ELF-1 (cell line): ENCODE results near the gene PRPF18.

ENCODE experiments used
- DNase-seq: peaks from one replicate; pipeline ENCODE4 v3.0.0-alpha.2; 2016; ENCODE audit warnings: low read depth, low spot score

Gene PRPF18

DNA sequence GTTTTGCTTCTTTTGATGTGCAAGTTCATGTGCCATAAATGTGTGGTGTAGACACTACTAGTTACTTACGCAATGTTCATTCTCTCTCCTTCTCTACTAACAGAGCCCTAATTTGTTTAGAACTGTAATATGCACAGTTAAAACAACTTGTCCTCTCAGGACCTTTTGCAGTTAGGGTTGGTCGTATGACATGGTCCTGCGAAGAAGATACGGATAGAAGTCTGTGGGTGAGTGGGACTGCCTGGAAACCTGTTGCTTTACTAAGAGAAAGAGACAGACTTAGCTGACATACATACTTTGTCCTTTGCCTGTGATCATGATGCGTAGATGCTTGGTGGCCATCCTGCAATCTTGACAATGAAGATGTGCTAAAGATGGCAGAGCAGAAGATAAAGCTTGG, 51.1 kb downstream of the PRPF18 start:
- DNase-seq, result no peak

DNA sequence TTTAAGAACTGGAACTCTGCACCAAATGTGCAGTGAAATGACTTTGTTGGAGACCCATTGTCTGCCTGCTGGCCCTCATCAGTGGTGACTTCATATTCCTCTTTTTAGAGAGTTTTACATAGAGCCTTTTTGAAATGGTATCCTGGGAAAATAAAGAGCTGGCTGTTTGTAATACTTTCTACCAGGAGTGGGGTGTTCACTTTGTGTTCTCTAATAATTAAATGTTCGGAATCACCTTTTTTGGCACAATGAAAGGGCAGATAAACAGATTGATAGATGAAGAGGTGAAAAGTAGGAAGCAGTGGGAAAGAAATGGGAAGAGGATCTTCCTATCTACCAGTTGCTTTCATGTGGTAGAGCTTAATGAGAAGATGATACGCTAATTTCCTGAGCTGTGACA, 55.5 kb downstream of the PRPF18 start:
- no peak for DNase-seq

DNA sequence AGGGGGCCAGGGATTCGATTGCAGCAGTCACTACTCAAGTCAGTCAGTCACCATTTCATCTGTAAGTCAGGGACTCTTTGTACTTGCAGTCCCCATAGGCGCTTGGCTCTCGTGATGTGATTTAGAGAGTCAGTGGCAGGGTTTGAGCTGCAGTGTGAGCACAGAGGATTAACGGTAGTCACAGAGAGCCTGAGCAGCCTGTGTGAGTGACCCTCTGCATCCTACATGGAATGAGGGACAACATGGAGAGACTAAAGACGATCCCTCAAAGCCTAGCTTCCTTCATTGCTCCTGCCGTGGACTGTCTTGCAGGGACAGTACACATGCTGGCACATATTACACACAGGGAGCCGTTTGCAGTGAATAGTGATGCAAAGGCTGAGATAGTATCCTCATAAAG, 56.3 kb downstream of the PRPF18 start:
- DNase-seq, result no peak

DNA sequence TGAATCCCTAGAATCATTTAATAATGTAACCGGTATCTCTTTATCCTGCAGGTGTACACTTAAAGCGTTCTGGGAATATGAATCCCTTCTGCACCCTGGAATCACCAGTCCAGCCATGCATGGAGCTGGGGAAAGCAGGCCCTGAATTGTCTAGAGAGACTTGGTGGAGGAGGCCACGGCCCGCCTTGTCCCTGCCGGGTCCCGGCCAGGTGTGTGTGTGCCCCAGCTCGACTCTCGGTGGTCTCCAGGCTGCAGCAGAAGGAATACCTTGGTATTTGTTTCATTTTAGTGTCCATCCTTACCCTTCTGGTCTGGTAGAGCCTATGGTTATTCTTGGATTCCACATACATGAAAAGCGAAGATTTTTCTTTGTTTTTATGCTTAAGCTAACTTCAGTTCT, 58.1 kb downstream of the PRPF18 start:
- DNase-seq, result no peak

DNA sequence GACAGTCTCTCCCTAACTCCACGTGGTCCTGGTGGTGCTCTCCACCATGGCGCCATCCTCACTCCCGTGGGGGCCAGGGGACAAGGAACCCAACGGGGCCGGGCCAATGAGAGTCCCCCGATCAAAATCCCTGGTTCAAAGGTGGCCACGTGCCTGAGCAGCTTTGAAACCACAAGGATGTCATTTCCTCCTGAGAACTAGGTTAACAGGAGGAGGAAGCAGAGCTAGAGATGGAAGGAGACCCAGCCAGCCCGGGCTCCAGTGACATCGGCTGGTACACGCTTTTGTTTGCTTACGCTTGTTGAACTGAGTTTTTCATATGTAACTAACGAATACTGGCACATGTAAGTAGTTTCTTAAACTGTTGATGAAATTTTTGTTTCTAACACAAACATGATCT, 61.7 kb downstream of the PRPF18 start:
- no peak for DNase-seq

DNA sequence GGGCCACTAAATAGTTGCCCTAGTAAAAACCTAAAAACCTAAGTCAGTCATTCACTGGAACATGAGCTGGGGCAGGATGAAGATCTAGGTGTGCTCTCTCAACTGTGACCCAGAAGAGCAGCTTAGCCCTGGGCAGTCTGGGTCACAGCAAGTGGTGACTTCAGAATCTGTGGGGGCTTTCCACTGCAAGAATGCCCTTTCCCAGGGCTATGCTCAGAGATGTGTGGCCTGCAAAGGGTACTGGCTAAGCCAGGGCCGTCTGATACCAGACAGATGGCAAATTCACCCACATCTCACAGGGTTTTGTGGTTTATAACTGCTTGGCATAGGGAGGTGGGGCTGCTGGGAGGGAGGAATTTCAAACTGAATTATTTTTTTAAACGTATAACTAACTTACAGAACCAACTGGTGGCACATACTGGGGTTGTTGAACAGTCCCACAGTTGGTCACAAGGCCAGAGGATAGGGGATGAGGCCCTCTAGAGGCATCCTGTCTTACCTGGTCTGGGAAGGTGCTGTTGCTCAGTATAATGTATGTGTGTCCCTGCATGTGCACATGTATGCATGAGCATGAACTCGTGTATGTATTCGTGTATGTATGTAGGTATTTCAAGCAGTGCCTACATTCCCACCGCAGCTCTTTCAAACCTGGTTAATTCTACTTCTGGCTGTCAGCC, 63.2 kb downstream of the PRPF18 start:
- no peak for DNase-seq

DNA sequence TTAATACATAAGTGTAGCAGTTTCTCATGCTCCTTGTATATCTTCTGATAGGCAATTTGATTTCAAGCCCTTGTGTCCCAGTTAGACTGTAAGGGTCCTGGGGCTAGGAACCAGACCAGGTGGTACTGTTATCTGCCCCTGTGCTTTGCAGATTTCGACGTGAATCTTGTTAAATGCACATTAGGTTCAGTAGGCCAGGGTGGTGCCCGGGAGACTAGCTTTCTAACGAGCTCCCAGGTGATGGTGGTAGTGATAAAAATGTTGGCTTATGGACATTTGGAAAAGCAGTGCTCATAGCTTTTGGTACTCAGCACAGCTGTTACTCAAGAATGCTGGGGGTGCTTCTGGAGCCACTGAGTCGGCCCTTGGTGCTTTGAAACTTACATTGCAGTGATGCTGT, 64.2 kb downstream of the PRPF18 start:
- no peak for DNase-seq

DNA sequence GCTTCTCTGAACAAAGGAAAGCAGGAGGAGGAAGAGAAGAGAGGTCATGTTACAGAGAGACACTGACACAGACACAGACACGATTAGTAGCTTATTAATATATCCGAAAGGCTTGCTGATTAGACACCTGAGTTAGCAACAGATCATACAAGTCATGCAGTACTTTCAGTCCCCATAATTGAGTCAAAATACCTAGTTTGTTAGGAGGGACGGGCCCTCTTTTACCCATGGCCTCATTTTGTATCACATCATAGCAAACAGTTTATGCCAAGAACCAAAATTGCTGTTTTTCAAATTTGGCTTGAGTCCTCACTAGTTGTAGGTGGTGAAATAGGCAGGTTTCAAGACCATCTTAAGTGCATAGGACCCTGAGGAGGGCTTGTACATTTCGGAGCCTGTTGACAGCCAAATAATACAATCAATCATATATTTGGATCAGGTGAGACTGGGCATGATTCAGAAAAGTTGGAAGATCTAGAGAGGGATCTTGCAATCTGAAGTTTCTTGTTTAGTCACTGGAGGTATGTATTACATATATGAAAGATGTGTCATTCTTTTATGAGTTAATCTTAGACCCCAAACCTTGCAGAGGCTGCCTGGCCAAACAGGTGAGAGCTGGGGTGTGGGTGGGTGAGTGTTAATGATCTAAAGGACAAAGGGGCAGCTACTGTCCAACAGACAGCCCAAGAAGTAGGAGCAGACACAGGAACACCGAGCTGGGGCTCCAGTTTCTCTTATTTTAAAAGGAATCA, 65.4 kb downstream of the PRPF18 start:
- no peak for DNase-seq

DNA sequence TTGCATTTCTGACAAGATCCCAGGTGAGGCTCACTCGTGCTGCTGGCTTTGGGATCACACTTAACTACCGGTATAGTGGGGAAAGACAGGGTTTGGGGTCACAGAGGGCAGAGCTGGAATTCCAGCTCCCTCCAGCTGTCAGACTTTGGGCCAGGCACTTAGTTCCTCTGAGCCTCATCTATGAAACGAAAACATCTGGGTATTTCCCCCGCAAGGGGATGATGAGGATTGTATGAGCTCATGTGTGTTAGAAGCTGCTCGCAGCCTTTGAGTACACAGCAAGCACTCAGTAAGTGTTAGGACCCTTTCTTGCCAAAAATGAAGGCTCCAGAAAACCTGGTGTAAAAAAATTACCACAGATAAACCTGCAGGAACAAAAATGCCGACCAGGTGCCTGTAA, 66.1 kb downstream of the PRPF18 start:
- no peak for DNase-seq

DNA sequence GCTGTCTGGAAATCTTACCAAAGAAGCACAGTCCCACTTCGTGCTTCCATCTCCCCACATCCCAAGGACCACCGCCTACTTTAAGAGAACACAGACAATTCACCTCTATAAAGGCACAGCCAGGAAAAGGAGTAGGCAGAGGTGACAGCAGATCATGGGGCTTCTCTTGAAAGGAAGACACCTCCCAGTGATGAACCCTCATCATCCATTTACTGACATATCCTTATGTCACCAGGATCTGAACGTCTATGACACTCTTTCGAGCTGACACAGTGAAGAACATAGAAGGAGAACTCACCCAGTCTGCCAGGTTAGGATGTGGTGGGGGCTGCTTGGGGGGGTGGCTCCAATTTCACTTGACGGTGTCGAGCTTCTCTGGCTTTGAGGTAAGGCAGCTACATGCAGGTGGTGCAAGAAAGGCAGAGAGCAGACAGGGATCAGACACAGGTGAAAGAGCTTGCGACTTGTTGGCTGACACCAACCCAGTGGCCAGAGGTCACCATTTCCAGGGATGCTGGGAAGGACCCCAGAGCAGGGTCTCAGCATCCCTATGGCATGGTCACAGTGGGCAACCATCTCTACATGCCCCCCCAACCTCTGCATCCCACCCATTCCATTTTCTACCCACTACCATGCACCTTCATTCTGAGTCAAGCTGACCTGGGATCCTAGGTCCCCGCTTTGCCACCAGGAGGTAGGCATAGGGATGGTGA, 67.5 kb downstream of the PRPF18 start:
- no peak for DNase-seq

DNA sequence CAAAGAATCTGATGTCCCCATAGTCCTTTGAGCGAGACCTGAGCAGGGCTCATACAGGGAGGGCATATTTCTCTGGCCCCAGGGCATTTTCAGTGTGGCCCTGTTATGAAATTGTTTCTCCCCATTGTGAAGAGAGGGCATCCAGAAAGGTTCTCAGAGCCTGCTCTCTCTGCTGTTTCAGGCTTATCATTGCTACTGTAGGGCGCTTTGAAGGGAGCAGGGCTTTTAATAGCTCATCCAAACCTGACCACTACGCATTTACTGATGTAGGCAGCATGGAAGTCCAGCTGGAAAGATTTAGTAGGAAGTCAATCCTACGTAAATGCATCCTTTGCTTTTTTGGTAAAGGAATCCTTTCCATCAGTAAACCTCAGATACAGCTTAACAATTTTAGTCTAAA, 68.1 kb downstream of the PRPF18 start:
- DNase-seq, result no peak

DNA sequence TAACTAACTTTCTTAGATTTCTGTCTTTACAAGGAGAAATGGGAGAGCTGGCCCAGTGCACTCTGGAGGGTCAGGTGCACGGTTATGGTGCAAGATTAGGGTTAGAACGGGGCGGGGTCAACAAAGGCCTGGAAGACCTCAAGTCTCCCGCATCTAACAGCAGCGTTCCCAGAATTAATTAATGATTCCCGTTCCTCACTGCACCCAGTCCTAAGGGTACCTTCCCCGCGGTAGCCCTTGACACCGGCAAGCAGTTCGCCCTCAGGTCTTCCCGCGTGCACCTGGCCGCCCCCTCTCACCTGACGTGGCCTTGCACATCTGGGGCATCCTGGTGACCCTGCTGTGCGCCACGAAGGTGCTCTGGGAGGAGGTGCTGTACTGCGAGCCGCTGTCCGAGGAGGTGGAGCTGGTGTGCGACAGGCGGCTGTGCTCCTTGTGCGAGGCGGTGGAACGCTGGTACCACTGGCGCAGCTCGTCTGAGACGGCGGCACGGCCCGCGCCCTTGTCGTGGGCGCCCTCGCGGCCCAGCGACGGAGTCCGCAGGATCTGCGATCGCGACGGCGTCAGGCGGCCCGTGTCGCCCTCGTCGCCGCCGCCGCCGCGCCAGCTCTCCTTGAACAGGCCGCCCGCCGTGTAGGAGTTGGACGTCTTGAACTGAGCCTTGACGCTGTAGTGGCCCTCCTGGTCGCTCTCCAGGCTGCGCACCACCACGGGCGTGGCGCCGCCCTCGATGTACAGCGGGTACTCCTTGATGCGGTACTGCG, 69.8 kb downstream of the PRPF18 start:
- DNase-seq, result no peak

DNA sequence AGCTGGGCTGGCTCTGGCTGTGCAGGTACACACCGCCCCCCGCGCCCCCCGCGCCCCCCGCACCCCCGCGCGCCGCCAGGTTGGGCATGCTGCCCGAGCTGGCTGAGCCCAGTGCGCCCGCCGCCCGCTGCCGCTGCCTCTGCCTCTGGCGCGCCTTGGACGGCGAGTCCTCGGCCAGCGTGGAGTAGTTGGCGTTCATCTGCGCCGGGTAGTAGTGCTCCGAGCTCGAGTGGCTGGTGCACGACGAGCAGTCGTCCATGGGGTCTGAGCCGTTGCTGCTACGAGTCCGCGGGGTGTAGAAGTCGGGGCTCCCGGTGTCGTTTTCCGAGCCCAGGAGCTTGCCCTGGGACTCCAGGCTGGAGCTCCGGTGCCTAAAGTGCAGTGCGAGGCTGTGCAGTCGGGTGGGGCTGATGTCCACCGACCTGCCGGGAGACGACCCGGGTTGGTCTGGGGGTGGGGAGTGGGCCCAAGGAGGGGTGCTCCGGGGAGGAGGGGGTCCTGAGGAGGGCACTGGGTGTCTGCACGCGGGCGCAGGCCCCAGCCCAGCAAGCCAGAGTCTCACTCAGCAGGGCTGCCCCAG, 70.4 kb downstream of the PRPF18 start:
- DNase-seq, result no peak

DNA sequence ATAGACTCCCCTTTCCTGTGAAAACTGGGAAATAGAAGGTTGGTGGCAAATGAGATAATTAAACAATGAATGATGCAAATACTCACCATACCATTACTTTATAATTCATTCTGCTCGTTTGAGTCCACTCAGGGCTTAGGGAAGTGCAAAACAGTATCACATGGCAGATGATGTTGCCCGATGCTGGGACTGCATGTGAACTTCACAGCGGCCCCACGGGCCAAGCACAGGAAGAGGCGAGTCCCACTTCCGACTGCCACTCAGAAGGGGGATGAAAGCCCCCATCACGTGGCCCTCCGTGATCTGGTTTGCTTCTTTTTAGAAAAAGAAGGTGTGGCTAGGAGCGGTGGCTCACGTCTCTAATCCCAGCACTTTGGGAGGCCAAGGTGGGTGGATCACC, 71.5 kb downstream of the PRPF18 start:
- DNase-seq, result no peak

DNA sequence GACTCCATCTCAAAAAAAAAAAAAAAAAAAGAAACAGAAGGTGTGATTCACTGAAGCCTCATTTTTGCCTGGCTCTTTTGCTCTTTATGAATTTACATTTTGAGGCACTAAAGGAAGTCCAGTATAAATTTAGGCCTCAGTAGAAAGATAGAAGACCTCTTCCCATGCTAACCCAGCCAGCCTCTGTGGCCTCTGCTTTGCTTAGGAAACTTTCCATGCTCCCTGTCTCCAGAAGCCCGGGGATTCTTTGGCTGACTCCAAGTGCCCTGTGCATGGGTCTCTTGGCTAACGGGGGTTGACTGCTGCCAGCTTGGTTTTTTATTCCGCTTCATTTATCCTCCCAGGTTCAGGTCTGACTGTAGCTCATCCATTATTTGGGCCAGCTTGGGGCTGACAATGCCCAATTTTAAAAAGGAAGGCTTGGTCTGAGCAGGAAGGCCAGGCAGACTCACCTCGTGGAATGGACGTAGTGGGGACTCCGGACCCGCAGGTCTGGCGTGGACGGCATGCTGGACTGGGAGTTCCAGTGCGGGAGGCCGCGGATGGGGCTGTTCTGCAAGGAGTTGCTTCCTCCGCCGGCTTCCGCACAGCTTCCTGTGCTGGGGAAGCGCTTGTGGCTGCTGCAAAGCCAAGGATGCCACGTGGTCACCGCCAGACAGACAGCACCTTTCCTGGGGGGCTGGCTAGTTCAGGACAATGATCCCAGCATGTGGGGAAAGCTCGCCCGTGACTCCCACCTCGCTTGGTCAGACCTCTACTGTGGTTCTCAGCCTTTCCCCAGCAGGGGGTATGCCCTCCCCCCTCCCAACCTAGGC, 72.3 kb downstream of the PRPF18 start:
- peak; percentile 39 for DNase-seq

DNA sequence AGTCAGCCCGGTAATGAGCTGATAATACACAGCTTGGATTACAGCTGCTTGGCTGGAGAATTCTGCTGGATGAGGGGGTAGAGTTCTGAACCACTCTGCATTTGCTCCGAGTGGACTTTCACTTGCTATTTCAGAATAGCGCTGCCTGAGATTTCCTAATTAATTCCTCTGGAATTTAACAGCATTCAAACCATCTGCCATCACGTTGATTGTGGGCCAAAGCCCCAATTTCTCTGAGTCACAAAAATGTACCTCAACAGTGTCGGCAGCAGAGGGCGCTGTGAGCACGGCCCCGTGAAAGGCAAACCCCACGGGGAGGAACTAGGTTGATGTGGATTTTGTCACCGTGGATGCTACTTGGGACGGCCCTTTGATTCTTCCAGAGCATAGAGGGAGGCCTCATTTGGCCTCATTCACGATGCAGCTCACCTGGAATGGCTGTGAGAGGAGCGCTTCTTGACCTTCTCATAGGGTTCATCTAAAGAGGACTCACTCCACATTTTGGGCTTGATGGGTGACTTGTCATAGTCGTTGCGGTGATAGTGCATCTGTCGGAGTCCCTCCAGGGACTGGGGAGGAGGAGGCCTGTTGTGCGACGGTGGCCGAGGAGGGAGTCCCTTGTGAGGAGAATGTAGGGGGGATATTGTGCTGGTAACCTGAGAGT, 73.3 kb downstream of the PRPF18 start:
- DNase-seq, result peak; percentile 64

DNA sequence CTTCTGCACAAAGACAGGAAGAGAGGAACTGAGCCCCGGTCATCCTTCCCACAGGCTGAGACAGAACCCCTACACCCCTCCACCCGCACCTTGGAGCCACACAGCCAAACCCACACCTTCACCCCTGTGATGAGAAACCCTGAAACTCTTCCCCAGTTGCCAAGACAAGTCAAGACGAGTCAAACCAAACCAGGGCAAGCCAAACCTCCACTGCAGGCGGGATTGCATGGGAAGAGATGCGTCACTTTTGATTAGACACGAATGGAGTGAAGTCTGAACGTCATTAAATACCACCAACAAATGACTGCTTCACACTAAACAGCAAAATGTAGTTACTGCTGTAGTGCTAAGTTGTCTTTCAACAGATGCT, 73.8 kb downstream of the PRPF18 start:
- no peak for DNase-seq

DNA sequence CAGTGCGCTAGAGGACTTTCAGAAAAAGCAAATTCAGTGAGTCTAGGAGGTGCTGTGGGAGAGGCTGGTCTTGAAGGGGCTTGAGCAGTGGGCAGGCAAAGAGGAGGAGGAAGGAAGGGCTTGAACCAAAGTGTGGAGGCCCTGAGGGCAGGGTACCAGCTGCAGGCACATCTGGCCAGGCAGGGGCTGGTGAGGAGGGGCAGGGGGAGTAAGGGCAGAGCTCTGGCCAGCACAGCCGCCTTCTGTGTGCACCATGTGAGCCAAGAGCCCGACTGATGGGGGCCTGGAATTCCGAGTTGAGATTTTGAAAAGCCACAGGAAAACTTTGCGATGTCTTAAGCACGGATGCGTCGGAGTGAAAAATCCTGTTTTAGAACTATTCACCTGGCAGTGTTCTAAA, 74.5 kb downstream of the PRPF18 start:
- no peak for DNase-seq

DNA sequence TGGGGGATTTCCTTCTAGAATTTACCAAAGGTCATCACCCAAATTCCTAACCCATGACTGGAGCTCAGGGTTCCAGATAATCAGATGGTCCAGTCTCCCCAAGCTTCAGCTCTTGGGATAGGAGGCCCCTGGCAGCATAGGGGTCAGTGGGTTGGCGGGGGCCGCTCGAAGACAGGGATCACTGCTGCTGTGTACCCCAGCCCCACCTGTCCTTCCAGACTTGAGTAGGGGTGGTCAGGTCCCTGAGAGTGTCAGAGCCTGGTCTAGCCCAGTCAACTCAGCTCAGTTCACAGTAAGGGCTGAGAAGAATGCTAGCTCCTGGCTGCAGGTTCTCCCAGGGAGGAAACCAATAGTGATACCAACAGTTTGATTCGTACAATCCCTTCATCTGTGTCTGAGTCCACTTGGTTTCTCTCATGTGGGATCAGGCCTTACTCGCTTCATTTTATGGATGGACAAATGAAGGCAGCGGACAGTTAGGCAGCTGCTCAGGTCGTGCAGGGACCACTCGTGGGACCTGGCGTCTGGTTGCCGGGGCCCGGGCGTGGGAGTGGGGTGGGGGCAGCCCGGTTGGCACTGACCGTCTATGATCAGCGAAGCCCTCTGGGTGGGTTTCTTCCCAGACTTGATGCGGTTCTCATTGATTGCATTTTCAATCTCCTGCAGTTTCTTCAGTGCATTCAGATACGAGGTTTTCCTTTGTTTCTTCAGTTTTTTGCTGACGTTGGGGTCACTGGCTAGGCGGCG, 78.9 kb downstream of the PRPF18 start:
- DNase-seq, result no peak

DNA sequence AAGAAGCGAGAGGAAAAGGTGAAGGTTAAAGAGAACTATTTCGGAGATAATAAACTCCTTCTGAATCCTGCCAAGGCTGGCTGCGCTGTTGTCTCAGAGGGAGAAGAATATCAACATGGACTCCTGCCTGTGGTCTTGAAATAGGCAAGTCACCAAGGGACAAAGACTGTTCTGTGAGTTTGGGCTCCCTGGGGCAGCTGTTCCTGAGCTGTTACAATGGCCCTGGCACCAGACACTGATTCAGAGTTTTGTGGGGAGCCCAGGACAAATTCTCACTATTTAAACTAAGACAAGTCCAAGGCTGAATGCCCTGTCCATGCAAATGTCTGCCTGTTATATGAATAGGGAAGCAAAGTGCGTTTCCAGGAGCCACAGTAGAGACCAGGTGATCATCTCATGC, 81.4 kb downstream of the PRPF18 start:
- no peak for DNase-seq
